ENCODE measurements around the gene MZF1.

Gene MZF1

DNA sequence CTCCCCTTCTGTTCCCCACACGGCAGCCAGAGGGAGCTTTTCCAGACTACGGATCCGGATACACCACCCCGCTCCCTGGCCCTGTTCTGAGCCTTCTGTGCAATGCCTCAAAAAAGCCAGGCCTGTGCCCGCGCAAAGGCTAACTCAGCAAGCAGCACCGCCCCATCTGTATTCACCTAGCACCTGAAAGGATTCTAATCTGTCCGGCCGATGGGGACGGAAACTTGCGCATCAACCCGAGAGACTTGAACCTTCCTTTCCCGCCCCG, 54.1 kb downstream of the MZF1 start:
- peak overlapping the region; percentile 79 for H3K4me3 ChIP-seq (ENCODE audit: control insufficient read depth, low read depth, low read length)
- TF ChIP-seq CTCF (conservative IDR thresholded peaks at IDR 0.05; ENCODE audit: control insufficient read depth, insufficient read depth, low read depth, low read length), result peak; percentile 72
- peak; percentile 71 for DNase-seq (ENCODE audit: low read depth)

GRCh38 chr19:58518256-58519086, 54.7 kb downstream of the MZF1 start:
- DNase-seq (ENCODE audit: low read depth), result no peak
- H3K4me3 ChIP-seq (ENCODE audit: control insufficient read depth, low read depth, low read length), result peak overlapping the region; percentile 79
- TF ChIP-seq CTCF (conservative IDR thresholded peaks at IDR 0.05; ENCODE audit: control insufficient read depth, insufficient read depth, low read depth, low read length), result no peak

- no peak overlapping the region for H3K4me3 ChIP-seq (ENCODE audit: control insufficient read depth, low read depth, low read length)
- no peak for DNase-seq (ENCODE audit: low read depth)
- no peak for TF ChIP-seq CTCF (conservative IDR thresholded peaks at IDR 0.05; ENCODE audit: control insufficient read depth, insufficient read depth, low read depth, low read length)
Measured at GRCh38 chr19:58516964-58517833, 55.9 kb downstream of the MZF1 start.

- no peak for TF ChIP-seq CTCF (conservative IDR thresholded peaks at IDR 0.05; ENCODE audit: control insufficient read depth, insufficient read depth, low read depth, low read length)
- no peak overlapping the region for H3K4me3 ChIP-seq (ENCODE audit: control insufficient read depth, low read depth, low read length)
- DNase-seq (ENCODE audit: low read depth), result no peak
Measured at GRCh38 chr19:58516246-58516836, 56.8 kb downstream of the MZF1 start.

DNA sequence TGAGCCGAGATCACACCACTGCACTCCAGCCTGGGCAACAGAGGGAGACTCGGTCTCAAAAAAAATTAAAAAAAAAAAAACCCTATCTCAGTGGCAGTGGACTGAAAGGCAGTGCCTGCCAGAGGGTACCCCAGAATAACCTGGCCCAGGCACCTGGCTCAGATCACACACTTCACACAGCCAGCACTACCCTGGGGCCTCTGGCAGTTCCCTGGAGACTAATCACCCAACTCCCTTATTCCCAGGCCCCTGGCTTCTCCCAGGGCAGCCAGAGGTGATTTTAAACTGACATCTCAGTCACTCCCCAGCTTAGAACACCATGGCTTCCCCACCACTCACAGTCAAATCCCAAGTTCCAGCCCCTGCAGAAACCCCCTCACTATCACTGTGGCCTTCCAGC, 57.9 kb downstream of the MZF1 start:
- DNase-seq (ENCODE audit: low read depth), result no peak
- TF ChIP-seq CTCF (conservative IDR thresholded peaks at IDR 0.05; ENCODE audit: control insufficient read depth, insufficient read depth, low read depth, low read length), result no peak
- no peak overlapping the region for H3K4me3 ChIP-seq (ENCODE audit: control insufficient read depth, low read depth, low read length)

DNA sequence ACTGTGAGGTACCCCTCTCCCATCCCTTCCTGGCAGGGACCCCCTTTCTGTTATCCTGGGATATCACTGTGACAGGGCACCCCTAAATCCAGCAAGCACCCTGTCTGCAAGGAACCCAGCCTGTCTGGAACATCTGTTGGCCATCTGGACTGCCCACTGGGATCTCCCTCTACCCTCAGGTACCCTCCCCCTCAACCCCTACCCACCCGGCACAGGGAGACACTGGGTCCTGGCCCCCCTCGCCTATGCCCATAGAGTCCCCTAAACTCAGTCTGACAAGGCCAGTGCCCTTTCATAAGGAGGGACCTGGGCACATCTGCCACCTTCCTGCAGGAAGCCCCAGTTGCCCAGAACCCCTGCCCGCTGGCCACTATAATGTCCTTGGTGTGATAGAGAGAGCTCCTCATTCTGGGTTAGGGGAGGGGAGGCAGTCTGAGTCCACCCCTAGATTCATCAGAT, 58.5 kb downstream of the MZF1 start:
- H3K4me3 ChIP-seq (ENCODE audit: control insufficient read depth, low read depth, low read length), result peak overlapping the region; percentile 52
- DNase-seq (ENCODE audit: low read depth), result no peak
- TF ChIP-seq CTCF (conservative IDR thresholded peaks at IDR 0.05; ENCODE audit: control insufficient read depth, insufficient read depth, low read depth, low read length), result no peak
